GM12891 (cell line): ENCODE data around the gene SASH1.

Experiments
- PAX5 ChIP-seq: IDR thresholded peaks from 2 replicates; pipeline ENCODE4 v1.6.1; 2011; ENCODE audit warnings: low read length, moderate library complexity, mild to moderate bottlenecking; ENCODE audit not compliant: insufficient read depth, severe bottlenecking
- POLR2A ChIP-seq: IDR thresholded peaks from 2 replicates; pipeline ENCODE4 v1.6.1; 2011; ENCODE audit warnings: low read depth, low read length, control low read depth
- POLR2AphosphoS5 ChIP-seq: IDR thresholded peaks from 2 replicates; pipeline ENCODE4 v1.6.1; 2011; ENCODE audit warnings: low read depth, low read length, control low read depth
- TAF1 ChIP-seq: IDR thresholded peaks from 2 replicates; pipeline ENCODE4 v1.6.1; 2011; ENCODE audit warnings: low read depth, low read length, control low read depth

DNA sequence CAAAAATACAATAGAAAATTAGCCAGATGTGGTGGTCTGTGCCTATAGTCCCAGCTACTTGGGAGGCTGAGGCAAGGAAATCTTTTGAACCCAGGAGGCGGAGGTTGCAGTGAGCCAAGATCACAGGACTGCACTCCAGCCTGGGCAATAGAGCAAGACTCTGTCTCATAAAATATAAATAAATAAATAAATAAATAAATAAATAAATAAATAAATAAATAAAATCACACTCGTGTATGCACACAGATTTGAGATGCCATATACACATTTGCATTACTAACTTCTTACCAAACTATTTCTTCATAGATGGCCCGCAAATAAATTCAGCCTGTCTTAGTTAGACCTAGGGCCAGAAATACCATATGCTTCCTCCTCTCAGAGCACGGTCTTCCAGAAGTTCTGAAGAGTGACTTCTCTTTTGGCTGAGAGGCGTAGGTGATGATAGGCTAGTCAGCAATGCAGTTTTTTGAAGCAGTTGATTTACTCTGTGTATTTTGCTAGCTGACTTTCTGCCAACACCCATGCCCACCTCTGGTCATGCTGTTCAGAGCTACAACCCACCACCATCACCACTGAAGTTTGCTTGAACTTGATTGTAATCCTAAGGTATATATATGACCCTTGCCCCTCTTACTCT is 150.1 kb downstream of the SASH1 start:
- TF ChIP-seq POLR2AphosphoS5 (no peak), POLR2A (no peak), PAX5 (no peak), TAF1 (no peak)
